A549 (cell line): ENCODE results near the gene MAP1LC3C.

Source experiments
- CHD4 ChIP-seq: fragments of 200-600 bp; sonication (generic); IDR thresholded peaks from 2 replicates; pipeline ENCODE4 v1.6.1; 2016; ENCODE audit warnings: antibody characterized with exemption, mild to moderate bottlenecking, borderline replicate concordance
- CTCF ChIP-seq: fragments of >200 bp; sonication (Bioruptor Twin); formaldehyde crosslinking; IDR thresholded peaks from 3 replicates; pipeline ENCODE4 v1.5.1; 2016
- ELK1 ChIP-seq: fragments of 150-350 bp; IDR thresholded peaks from 2 replicates; pipeline ENCODE4 v1.6.1; 2014; ENCODE audit warnings: low read depth, mild to moderate bottlenecking, low read length
- FOXS1 ChIP-seq: fragments of 250-450 bp; sonication (Bioruptor Pico); IDR thresholded peaks from 2 replicates; pipeline ENCODE4 v1.5.0; 2020; ENCODE audit warnings: mild to moderate bottlenecking, moderate library complexity
- MAX ChIP-seq: IDR thresholded peaks from 2 replicates; pipeline ENCODE4 v1.6.1; 2012
- NPAS2 ChIP-seq: fragments of 250-450 bp; sonication (Bioruptor Pico); IDR thresholded peaks from 2 replicates; pipeline ENCODE4 v1.8.0; 2022; ENCODE audit warnings: mild to moderate bottlenecking, moderate library complexity, borderline replicate concordance
- POLR2A ChIP-seq: IDR thresholded peaks from 2 replicates; pipeline ENCODE4 v1.6.1; 2012; ENCODE audit warnings: mild to moderate bottlenecking, low read length
- ZNF302 ChIP-seq: fragments of 250-450 bp; sonication (Bioruptor Pico); IDR thresholded peaks from 2 replicates; pipeline ENCODE4 v1.9.0; 2021; ENCODE audit warnings: inconsistent platforms, mild to moderate bottlenecking, moderate library complexity

- TF ChIP-seq CTCF (peak; percentile 66), CHD4 (no peak), POLR2A (no peak), ELK1 (no peak), FOXS1 (no peak), NPAS2 (no peak), MAX (no peak), ZNF302 (no peak)
These were observed 18.8 kb upstream of the MAP1LC3C start for GRCh38 chr1:242017580-242018233.
